CD4-positive, alpha-beta T cell treated with Interleukin-17A for 1 hour (primary cell): ENCODE data around the gene DBNDD2.
A peak's percentile ranks its signal among the peaks of the same experiment; 100 is the strongest.

ENCODE experiments used
- DNase-seq: peaks from one replicate; pipeline ENCODE4 v3.0.0-alpha.2; 2020

DBNDD2 gene

GRCh38 chr20:45387274-45387673, 20.8 kb upstream of the DBNDD2 start:
- DNase-seq: no peak

DNA sequence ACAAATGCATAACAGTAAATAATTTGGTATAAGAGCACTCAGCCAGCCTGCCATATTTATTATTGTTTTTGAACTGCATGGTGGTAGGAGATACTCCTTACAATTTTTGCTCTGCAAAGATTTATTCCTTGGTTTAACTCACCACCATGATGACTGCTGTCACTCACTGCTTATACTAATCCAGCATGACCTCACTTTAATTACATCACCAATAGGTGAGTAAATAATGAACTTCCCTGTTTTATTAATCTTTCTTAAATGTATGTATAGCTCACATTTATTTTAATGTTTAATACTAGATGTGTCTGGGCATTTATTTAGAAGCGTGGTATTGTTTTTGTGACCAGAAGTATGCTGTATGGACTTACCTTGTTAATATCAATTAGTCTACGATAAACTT, 17.2 kb upstream of the DBNDD2 start:
- DNase-seq: no peak

DNA sequence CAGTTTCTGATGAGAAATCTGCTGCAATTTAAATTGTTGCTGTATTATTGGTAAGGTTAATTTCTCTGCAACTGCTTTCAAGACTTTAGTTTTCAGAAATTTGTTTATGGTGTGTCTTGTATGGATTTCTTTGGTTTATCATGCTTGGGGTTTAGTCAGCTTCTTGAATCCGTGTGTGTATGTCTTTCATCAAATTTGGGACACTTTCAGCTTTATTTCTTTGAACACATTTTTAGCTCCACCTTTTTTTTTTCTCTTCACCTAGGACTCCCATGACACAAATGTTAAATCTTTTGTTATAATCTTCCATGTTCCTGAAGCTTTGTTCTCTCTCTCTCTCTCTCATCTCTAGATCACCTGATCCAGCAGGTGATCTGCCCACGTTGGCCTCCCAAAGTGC, 16.5 kb upstream of the DBNDD2 start:
- DNase-seq: no peak

- DNase-seq: no peak
These were observed 15.4 kb upstream of the DBNDD2 start for GRCh38 chr20:45392733-45393132.

DNA sequence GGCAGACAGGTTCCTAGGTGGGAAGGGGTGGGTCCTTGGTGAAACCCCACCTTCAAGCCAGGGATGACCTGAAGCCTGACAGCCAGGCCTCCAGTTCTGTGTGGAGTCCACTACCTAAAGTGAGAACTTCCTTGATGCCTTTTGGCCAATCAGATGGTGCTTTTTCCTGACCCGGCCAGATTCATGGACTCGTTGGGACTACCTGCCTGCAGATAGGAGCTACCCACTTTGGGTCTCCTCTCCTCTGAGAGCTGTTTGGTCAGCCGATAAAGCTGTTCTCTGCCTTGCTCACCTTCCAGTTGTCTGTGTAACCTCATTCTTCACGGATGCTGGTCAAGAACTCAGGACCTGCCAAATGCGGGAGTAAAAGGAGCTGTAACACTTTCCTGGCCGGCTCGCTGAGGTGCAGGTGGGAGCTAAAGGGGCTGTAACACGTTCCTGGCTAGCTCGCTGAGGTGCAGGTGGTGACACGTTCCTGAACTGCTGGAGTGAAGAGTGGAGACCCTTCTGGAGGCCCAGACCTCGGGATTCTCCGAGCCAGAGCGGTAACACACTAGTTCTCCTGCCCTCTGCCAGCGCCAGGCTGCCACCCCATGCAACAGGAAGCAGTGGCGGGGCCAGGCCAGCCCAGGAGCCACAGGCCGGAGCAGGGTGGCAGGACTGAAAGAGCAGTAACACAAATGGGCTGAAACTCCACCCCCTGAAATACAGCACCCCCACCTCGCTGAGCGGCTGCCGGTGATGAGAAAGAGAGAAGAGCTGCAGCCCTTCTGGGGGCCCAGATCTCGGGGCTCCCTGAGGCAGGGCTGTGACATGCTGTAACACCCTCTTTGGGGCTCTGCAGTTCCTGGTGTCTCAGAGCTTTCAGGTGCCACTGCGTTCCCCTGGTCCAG, 13.6 kb upstream of the DBNDD2 start:
- no peak for DNase-seq

GRCh38 chr20:45395114-45395415, 13.0 kb upstream of the DBNDD2 start:
- no peak for DNase-seq

DNA sequence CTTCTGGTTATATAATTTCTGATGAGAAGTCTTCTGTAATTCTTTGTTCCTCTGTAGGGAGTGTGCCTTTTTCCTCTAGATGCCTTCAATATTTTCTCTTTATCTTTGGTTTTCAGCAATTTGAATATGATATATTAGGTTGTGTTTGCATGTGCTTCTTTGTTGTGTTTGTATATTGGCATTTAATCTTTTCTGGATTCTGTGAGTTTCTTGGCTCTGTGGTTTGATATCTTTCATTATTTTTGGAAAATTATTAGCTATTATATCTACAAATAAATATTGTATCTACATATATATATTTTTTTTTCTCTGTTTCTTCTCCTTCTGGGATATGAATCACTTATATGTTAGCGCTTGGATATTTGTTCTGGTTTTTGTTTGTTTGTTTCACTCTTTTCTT, 9.1 kb upstream of the DBNDD2 start:
- no peak for DNase-seq

GRCh38 chr20:45400346-45401031, 7.6 kb upstream of the DBNDD2 start:
- DNase-seq: no peak

DNA sequence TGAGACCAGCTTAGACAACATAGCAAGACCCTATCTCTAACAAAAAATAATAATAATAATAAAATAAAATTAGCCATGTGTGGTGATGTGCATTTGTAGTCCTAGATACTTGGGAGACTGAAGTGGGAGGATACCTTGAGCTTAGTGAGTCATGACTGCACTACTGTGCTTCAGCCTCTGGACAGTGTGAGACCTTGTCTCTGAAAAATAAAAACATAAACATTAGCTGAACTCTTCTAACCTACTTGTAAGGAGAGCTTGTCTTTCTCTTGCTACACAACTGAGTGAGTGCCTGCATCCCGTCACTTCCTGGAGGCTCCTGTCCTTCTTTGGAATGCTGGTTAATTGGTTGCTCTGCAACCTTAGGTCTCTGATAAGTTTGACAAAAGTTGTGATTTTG, 5.1 kb upstream of the DBNDD2 start:
- DNase-seq: no peak

DNA sequence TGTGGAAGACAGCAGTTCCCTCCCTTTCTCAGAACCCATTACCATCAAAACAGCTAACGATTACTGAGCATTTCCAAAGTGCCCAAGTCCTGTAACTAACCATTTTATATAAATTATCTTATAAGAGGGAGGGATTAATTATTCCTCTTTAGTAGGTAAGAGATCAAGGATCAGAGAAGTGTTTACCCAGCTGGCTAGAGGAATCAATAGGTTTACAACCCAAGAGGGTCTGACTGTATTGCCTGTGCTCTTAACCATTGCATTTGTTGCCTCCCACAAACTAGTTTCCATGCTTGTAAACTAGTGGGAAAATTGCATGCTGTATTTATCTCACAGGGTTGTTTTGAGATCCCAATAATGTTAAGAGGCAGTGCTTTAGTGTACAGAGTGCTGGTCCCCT, 3.7 kb upstream of the DBNDD2 start:
- DNase-seq: no peak

GRCh38 chr20:45405571-45406259, 2.4 kb upstream of the DBNDD2 start:
- no peak for DNase-seq

DNA sequence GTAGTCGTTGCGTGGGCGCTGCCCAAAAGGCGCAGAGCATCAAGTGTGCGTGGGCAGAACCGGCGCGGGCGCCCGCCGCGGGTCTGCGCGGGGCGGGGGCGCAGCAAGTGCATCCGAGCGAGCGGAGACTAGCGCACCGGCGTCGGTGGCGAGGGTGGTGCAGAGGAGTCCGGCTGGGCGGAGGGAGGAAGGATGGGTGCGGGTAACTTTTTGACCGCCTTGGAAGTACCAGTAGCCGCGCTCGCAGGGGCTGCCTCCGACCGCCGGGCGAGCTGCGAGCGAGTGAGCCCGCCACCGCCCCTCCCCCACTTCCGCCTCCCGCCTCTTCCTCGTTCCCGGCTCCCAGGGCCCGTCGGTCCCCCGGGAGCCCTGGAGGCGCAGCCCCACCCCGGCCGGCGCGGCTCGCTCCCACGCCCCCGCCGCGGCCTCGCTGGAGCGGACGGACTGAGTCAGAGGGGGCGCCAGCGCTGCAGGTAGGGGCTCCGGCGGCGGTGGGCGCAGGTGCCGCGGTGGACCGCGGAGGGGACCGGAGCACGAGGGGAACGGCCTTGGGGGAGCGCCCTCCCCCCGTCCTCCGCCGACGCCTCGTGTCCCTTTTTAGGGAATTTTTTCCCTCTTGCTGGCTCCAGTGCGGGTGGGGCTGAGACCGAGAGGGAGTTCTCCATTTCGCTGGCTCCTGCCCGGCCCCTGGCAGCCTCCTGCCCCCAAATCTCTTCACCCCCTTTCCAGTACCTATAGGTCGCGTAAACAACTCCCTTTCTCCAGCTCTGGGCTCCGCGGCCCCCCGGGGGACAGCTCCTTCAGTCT, 1.6 kb upstream of the DBNDD2 start:
- peak; percentile 36 for DNase-seq

DNA sequence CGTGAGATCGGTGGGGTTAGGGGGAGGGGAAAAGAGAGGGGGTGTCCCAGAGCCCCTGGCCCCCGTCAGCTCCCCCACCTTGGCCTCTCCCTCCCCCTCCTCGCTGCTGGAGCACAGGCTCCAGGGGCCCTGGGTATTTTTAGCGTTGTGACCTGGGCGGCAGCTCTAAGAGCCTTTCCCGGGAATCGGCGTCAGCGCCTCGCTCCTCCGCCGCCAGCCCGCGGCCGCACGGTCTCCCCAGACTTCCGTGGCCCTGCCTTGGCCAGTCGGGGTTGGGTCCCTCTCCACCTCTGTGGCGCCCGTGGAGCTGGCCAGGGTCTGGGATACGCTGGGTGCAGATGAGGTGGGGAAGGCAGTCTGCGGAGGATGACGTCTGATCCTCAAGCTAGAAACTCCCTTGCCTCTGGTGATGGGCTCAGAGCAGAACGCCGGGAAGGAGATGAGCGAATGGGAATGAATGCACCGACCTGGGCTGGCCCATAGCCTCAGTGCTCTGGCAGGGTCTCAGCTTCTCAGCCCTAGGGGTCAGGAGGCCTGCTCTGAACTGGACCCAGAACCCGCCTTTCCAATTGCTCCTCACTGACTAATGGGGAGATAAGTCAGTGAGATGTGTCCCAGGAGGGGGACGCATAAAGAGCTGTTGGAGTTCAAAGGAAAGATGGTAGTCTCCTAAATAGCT, 883 bp upstream of the DBNDD2 start:
- DNase-seq: no peak

DNA sequence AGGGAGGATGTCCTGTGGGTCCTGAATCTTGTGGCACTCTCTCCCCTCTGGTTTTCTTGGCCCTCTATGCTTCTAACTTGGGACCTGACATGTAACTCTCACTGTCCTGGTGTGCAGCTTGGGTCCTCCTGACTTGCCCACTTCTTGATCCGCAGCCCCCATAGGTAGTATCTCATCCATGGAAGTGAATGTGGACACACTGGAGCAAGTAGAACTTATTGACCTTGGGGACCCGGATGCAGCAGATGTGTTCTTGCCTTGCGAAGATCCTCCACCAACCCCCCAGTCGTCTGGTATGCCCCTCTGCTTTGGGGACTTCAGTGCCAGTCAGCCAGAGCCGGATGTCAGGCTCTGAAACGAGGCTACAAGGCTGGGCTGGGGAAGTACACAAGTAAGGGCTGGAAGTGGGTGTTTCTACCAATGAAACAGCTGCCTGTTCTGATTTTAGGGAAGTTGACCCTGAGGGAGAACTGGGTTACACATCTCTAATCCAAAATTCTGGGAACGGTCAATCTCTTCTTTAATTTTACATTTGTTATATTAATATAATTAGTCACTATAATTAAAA, 641 bp downstream of the DBNDD2 start:
- DNase-seq: no peak

DNA sequence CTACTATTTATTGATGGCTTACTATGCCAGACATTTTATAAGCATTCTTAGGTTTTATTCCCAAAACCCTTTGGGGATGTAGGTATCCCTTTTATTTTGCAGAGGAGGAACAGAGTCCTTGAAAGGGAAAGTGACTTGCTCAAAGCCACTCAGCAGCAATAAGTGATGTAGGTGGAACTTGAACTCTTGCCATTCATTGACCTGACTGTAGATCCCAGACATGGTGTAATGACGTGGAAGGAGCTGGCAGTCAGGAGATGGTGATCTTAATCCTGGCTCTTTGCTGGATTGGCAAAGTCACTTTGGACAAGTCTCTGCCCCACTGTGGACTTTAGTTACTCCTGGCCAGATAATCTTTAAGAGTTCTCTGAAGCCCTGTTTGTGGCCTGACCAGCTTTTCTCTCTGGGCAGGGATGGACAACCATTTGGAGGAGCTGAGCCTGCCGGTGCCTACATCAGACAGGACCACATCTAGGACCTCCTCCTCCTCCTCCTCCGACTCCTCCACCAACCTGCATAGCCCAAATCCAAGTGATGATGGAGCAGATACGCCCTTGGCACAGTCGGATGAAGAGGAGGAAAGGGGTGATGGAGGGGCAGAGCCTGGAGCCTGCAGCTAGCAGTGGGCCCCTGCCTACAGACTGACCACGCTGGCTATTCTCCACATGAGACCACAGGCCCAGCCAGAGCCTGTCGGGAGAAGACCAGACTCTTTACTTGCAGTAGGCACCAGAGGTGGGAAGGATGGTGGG, 1.6 kb downstream of the DBNDD2 start:
- no peak for DNase-seq

GRCh38 chr20:45410887-45411286, 2.8 kb downstream of the DBNDD2 start:
- DNase-seq: no peak

- no peak for DNase-seq
These were observed 4.6 kb downstream of the DBNDD2 start for GRCh38 chr20:45412653-45413052.

- no peak for DNase-seq
These were observed 5.4 kb downstream of the DBNDD2 start for GRCh38 chr20:45413479-45413878.

DNA sequence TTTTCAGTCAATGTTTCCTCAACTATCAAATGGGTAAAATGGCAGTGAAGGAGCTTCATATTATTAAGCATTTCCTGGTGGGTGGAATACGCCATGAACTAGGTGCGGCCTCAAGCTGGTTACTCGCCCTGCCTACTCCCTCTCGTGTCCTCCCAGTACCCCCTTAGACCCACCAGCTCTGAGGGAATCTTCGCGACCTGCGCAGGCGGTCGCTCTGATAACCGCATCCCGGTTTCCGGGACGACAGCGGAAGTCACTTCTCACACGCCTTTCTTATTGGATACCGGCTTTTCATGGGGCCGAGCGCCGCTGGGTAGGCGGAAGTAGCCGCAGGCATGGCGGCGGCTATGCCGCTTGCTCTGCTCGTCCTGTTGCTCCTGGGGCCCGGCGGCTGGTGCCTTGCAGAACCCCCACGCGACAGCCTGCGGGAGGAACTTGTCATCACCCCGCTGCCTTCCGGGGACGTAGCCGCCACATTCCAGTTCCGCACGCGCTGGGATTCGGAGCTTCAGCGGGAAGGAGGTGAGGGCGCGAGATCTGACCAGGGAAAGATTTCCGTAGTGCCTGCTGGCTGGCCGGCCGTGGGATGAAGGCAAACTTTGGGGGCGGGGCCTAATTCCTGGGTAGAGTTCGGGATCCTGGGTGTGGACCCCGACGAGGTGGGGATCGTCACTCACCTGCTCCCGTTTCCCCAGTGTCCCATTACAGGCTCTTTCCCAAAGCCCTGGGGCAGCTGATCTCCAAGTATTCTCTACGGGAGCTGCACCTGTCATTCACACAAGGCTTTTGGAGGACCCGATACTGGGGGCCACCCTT, 7.9 kb downstream of the DBNDD2 start, which contains the start of gene PIGT:
Gene PIGT, plus strand, starts transcription at position 320 of the 816 bp plus-strand sequence. Its CDS starts 16 bp downstream, at position 336.
- DNase-seq: peak; percentile 92

GRCh38 chr20:45416917-45417316, 8.8 kb downstream of the DBNDD2 start:
- no peak for DNase-seq
